ENCODE measurements around the gene ZNF148. TPM values are rescaled to one million over a fixed set of nuclear protein-coding genes. Genes with fewer than 3 reads are reported as not detected.

ZNF148 gene
- total and polyA plus RNA-seq, 2 of the 4 experiments (the other 2 are of a cell fraction) = 9.4 to 65.2 TPM

DNA sequence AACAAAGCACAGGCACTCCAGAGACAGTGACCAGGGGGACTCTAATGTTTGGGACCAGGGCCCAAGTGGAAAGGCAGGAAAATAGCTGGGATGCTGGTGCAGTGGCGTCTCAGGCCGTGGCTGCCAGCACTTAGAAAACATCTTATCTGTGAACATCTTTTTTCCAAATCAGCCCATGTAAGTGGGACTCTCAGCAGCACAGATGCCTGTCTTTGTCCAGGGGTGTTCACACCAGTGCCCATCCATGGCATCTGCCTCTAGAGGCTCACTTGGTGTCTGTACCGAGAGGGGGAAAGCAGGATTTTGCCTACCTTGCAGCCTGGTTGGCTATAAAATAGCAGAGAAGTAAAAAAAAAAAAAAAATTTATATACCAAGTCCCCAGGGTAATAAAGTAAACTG lies 189.3 kb downstream of the ZNF148 start:
- Histone ChIP-seq H4K8ac (ENCODE audit: low read depth in 2 of 2, low read length in 2 of 2) (no peak overlapping the region), H3K4me1 (ENCODE audit: control insufficient read depth, insufficient read depth, low read length) (peaks cover 12% of the 10 kb centered on the region; the same call in 1 of the 2 replicates), H3K9me3 (ENCODE audit: control insufficient read depth, insufficient read depth, low read length) (no peaks in the 10 kb centered on the region; the same call in 1 of the 2 replicates), H3K9ac (ENCODE audit: low read depth, low read length) (no peak overlapping the region), H3K36me3 (ENCODE audit: control insufficient read depth, insufficient read depth, low read length) (no peaks in the 10 kb centered on the region), H3K4me3 (ENCODE audit: insufficient read depth, low read depth, low read length) (no peak overlapping the region), H3K56ac (ENCODE audit: extremely low read depth, insufficient read depth, low read length) (no peak overlapping the region), H3K18ac (ENCODE audit: low read depth, low read length) (peak overlapping the region; percentile 14; the same call in 1 of the 2 replicates), H4K20me1 (ENCODE audit: insufficient read depth, low read length) (no peaks in the 10 kb centered on the region), H3K23ac (ENCODE audit: low read depth, low read length) (no peak overlapping the region), H4K5ac (ENCODE audit: low read depth, low read length) (no peak overlapping the region), H2BK15ac (ENCODE audit: low read depth, low read length) (no peak overlapping the region), H2AK5ac (ENCODE audit: low read depth, low read length) (peak overlapping the region; percentile 31; the same call in 1 of the 2 replicates), H3K4me2 (ENCODE audit: low read depth, low read length) (no peak overlapping the region; the same call in 1 of the 2 replicates), H2BK5ac (ENCODE audit: low read depth, low read length, poor library complexity, severe bottlenecking) (no peak overlapping the region), H3K4ac (ENCODE audit: low read depth, low read length) (peak overlapping the region; percentile 22; the same call in 1 of the 2 replicates), H2BK20ac (ENCODE audit: low read depth, low read length) (no peak overlapping the region), H3K9me1 (ENCODE audit: insufficient read depth, low read length) (no peaks in the 10 kb centered on the region; the same call in 1 of the 2 replicates), H3K27ac (ENCODE audit: insufficient read depth, low read length) (no peak overlapping the region), H3K27me3 (ENCODE audit: control insufficient read depth, insufficient read depth, low read length) (no peaks in the 10 kb centered on the region), H2BK120ac (ENCODE audit: low read depth, low read length) (no peak overlapping the region; the same call in 1 of the 2 replicates), H3K79me1 (ENCODE audit: low read depth in 1 of 2, low read length in 2 of 2) (no peaks in the 10 kb centered on the region), H2AK9ac (replicated peaks; ENCODE audit: low read depth, low read length, poor library complexity) (no peak overlapping the region), H4K91ac (ENCODE audit: insufficient read depth, low read depth, low read length) (no peak overlapping the region), H2AFZ (replicated peaks; ENCODE audit: low read length, poor library complexity) (no peak overlapping the region), H3K14ac (replicated peaks; ENCODE audit: low read depth, low read length) (no peak overlapping the region)
- no CpG with 5 or more reads among the region's 3 CpGs for WGBS, 2 experiments (ENCODE audit: extremely low coverage in 2 of 2, insufficient read length in 1 of 2)
- intact Hi-C loops (cut with micrococcal nuclease) (no loop called here), dilution Hi-C loops (cut with HindIII; ENCODE audit: low sequenced_read_pairs, unreplicated experiment) (no loop called here), in situ Hi-C loops (cut with MboI; ENCODE audit: low sequenced_read_pairs) (no loop called here)
- DNase-seq (no peak), ATAC-seq (ENCODE audit: low read depth) (no peak; the same call in 1 of the 2 replicates)
- BruUV-seq (replicated peaks) = no TSS peak
- no peak for TF ChIP-seq USF2 (IDR thresholded peaks at IDR 0.05; ENCODE audit: low read depth, low read length)
- no peak for TF ChIP-seq MAFK (IDR thresholded peaks at IDR 0.05; ENCODE audit: low read depth, low read length)
- no peak for TF ChIP-seq FOS (IDR thresholded peaks at IDR 0.05; ENCODE audit: low read depth, low read length)
- no peak for TF ChIP-seq RAD21 (IDR thresholded peaks at IDR 0.05; ENCODE audit: low read length)
- ChIA-PET POLR2A (ENCODE audit: unreplicated experiment) (no interaction called here), CTCF (no interaction called here)

Measured in IMR-90 (cell line).